HG02870 (cell line): Measurements from ENCODE around the gene TTLL3.
"Not testable (repeated sequence)": the region's sequence is repeated elsewhere in the genome, so short reads cannot be mapped to it uniquely, and the experiment has no call there.

Experiments
- ATAC-seq: cut with Tn5 transposase; IDR thresholded peaks from one replicate; pipeline ENCODE4 v1.9.1; 2021; ENCODE audit warnings: mild to moderate bottlenecking, moderate library complexity; ENCODE audit not compliant: unreplicated experiment

Gene TTLL3

GRCh38 chr3:9837701-9838582 lies 27.9 kb downstream of the TTLL3 start:
- ATAC-seq: no peak

DNA sequence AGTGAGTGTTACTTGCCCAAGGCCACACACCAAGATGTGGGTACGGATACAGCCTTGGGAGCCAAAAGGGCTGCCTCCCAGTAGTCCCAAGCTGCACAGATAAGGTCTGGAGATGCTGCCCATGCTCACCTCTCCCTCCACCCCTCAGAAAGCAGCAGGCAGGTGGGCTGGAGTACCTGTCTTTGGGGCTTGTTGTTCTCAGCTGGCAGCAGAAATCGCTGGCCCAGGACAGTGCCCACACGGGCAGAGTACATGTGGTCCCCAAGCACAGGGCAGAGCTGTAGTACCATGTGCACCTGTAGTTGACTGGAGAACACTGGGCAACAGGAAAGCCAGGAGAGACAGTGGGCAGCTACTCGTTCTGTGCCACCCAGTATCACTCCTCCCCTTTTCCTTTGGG lies 28.8 kb downstream of the TTLL3 start:
- no peak for ATAC-seq

GRCh38 chr3:9841015-9841414 lies 31.0 kb downstream of the TTLL3 start:
- no peak for ATAC-seq

- peak; percentile 97 for ATAC-seq
These were observed 33.8 kb downstream of the TTLL3 start, which contains the start of gene RPUSD3 for GRCh38 chr3:9843715-9844438. Gene RPUSD3, minus strand, starts transcription at chr3:9844008. Its CDS starts 18 bp downstream, at chr3:9843990.

- ATAC-seq: no peak
These were observed 36.2 kb downstream of the TTLL3 start for GRCh38 chr3:9846231-9846630.

DNA sequence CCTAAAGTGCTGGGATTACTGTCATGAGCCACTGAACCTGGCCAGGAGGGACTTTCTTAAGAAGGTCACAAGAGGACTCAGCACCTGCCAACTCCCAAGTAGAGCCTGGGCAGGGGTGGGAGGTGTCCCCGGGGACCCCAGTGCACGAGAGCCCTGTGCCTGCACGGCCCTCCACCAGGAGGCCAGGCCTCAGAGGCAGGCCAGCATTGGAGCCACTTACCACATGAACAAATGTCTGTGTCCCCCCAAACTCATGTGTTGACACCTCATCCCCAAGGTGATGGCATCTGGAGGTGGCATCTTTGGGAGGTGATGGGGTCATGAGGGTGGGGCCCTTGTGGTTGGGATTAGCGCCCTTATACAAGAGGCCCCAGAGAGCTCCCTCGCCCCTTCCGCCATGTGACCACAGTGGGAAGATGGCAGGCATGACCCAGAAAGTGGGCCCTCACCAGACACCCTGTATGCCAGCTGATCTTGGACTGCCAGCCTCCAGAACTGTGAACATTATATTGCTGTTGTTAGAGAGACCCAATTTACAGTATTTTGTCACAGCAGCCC lies 36.9 kb downstream of the TTLL3 start:
- no peak for ATAC-seq

DNA sequence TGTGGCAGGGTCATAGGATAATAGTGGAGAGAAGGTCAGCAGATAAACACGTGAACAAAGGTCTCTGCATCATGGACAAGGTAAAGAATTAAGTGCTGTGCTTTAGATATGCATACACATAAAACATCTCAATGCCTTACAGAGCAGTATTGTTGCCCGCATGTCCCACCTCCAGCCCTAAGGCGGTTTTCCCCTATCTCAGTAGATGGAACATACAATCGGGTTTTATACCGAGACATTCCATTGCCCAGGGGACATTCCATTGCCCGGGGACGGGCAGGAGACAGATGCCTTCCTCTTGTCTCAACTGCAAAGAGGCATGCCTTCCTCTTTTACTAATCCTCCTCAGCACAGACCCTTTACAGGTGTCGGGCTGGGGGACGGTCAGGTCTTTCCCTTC lies 37.8 kb downstream of the TTLL3 start:
- ATAC-seq: not testable (repeated sequence)

- not testable (repeated sequence) for ATAC-seq
These were observed 38.8 kb downstream of the TTLL3 start for GRCh38 chr3:9848860-9849259.

DNA sequence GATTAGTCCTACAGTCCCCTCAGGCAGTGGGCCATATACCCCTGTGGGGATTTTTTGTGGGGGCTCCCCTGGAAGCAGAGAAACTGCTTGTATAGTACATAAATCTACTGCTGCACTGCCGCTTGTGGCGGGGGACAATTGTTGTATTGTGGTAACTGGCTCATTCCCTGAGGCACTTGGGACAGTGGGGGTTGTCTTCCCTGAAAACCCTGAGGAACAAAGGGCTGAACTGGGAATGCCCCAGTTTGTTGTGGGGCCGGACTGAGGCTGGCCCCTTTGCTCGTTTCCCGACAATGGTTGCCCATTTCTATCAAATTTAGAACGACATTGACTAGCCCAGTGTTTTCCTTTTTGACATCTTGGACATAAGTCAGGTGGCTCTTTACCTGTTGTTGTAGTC lies 41.3 kb downstream of the TTLL3 start:
- not testable (repeated sequence) for ATAC-seq

GRCh38 chr3:9851926-9852325 lies 41.9 kb downstream of the TTLL3 start:
- ATAC-seq: not testable (repeated sequence)

DNA sequence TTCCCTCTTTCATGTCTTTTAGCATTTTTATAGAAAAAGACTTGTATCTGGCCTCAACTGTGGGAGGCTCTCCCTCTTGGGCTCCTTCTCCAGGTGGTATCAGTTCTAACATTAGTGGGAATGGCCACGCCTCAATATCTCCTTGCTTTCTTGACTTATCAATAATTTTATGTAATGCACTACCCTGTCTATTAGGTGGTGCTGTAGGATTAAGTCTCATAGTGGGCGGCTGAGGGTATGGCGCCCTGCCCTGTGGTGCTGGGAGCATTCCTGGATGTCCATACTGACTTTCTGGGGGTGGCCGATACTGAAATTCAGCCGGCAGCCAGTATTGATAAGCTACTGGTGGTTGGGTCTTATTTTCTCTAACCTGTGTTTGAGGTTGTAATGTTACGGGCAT lies 42.5 kb downstream of the TTLL3 start:
- ATAC-seq: no peak

DNA sequence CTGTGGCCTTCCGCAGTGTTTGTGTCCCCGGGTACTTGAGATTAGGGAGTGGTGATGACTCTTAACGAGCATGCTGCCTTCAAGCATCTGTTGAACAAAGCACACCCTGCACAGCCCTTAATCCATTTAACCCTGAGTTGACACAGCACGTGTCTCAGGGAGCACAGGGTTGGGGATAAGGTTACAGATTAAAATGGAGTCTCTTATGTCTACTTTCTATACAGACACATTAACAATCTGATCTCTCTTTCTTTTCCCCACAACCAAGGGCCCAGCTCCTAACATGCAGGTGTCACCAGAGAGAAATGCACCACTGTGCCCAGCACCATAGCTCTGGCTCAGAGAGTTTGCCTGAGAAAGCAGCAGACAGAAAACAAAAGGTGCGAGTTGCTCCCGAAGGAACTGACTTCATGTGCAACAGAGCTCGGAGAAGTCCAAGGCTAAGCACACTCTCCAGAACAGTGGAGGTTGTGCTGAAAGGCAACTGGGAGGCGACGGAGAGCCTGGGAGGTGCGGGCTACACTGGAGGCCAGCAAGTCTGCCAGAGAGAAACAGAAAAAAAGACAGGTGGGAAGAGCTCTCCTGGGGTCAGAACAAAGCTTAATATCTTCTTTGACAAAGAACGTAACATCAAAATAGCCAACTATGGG lies 44.4 kb downstream of the TTLL3 start:
- ATAC-seq: not testable (repeated sequence)

DNA sequence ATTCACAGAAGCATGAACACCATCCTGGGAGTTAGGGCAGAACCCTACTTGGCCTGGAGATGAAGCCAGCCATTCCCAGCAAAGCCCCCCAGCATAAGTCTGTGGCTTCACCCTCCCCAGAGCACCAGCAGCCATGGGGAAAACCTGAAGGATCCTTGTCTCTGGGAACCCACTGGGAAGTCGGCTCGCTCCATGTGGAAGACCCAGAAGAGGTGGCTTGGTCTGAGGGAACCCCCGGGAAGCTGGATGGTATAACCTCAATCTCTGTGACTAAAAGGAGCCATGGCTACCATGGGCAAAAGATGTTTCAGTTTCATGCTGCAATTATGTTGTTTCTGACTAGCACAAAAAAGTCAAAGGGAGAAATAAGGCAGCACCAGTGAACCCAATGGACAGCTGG lies 45.5 kb downstream of the TTLL3 start:
- ATAC-seq: no peak

GRCh38 chr3:9859530-9860025 lies 49.5 kb downstream of the TTLL3 start:
- no peak for ATAC-seq

DNA sequence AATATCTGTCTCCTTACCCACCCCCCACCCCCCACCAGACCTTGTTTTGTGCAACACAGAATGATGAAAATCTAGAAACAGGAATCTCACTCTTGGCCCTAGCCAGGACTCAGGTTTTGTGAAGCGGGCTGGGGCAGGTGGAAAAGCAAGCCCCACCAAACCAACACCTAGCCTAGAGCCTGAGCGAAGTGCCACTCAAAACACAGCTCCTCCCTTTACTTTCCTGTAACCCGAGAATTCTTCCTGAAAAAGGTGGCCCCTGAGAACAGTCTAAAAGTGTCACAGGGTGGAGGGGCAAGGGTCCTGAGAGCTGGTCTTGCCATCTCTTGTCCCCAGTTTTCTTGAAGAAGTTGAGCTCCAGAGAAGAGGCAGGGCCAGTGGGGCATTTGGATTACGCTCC lies 51.1 kb downstream of the TTLL3 start:
- no peak for ATAC-seq

DNA sequence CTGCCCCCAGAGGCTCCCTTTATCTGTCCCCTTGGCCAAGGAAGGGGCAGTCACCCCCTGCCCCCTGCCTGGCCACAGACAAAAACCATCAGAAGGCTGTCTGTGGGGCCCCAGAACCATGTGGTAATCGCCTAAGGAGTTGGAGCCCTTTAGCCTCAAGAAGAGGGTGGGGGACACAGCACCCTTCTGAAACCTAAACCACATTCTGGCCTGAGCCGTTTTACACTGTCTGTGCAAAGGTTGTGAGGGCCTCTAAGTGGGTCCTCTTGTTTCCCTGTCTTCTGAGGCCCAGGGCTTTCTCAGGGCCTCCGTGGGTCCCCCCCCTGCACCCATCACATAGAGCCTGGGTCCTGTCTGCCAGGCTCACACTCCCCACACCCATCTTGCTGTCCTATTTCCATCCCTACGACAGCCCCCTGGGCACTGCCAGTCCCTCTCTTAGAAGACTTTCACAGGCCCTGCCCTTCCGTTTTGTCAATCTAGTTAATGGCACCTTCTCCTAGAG lies 51.6 kb downstream of the TTLL3 start:
- ATAC-seq: no peak

- ATAC-seq: no peak
These were observed 52.5 kb downstream of the TTLL3 start for GRCh38 chr3:9862391-9863057.

GRCh38 chr3:9863058-9863772 lies 53.2 kb downstream of the TTLL3 start:
- no peak for ATAC-seq

GRCh38 chr3:9864200-9864927 lies 54.3 kb downstream of the TTLL3 start:
- no peak for ATAC-seq
